Activated CD4-positive, alpha-beta T cell treated with anti-CD3 and anti-CD28 coated beads, Interleukin-2, Interleukin-4, amounts not matched to agents 100 ng/mL and 50 ng/mL, durations not matched to agents 16 hours and 8 hours (primary cell): ENCODE measurements around the gene KCNK6.
"Not testable (repeated sequence)": the region's sequence is repeated elsewhere in the genome, so short reads cannot be mapped to it uniquely, and the experiment has no call there.

Experiments
- DNase-seq: peaks from one replicate; pipeline ENCODE4 v3.0.0-alpha.2; 2020; ENCODE audit warnings: low spot score

KCNK6 gene

DNA sequence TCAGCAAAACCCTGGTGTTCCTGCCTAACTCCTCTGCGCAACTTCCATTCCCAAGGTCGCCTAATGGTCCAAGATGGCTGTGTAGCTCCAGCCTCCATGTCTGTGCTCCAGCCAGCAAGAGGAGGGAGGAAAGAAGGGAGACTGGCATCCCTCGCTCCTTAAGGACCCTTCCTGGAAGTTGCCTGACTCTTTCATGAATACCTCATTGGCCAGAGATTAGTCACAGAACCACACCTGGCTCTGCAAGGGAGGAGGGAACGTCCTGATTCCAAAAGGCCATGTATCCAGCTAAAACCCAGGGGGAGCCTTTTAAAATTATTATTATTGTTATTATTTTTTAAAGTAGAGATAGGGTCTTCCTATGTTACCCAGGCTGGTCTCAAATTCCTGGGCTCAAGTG lies 4.8 kb downstream of the KCNK6 start:
- no peak for DNase-seq

DNA sequence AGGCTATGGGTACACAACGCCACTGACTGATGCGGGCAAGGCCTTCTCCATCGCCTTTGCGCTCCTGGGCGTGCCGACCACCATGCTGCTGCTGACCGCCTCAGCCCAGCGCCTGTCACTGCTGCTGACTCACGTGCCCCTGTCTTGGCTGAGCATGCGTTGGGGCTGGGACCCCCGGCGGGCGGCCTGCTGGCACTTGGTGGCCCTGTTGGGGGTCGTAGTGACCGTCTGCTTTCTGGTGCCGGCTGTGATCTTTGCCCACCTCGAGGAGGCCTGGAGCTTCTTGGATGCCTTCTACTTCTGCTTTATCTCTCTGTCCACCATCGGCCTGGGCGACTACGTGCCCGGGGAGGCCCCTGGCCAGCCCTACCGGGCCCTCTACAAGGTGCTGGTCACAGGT lies 6.9 kb downstream of the KCNK6 start:
- DNase-seq: no peak

DNA sequence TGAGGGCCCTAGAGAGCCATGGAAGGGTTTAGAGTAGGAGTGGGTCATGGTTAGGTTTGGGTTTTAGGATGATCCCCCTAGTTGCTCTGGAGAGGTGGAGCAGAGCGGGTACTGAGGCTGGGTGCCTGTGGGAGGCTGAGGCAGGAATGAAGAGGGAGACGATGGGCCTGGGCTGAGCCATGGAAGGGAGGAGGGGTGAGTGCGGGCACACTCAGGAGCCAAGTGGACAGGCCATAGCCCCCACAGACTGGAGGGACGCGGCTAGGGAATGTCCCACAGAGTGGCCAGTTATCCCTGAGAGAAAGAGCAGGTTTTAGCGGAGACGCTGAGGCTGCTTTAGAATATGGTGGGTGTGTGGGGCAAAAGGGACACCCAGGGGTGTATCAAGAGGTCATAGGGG lies 10.0 kb downstream of the KCNK6 start:
- DNase-seq: no peak

DNA sequence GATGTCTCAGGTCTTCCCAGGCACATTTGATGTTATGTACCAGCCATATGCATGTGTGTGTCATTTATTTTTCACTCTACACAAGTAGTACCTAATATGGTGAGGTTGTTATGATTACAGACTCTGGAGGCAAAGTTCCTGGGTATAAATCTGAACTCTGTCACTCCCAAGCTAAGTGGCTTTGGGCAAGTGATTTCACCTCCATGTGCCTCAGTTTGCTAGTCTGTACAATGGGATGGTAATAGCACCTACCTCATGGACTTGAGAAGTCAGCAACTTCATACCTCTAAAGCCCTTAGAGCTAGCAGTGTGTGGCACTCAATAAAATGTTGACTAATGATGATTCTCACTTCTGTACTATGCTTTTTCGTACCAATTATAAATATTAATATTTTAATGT lies 12.1 kb downstream of the KCNK6 start:
- DNase-seq: no peak

DNA sequence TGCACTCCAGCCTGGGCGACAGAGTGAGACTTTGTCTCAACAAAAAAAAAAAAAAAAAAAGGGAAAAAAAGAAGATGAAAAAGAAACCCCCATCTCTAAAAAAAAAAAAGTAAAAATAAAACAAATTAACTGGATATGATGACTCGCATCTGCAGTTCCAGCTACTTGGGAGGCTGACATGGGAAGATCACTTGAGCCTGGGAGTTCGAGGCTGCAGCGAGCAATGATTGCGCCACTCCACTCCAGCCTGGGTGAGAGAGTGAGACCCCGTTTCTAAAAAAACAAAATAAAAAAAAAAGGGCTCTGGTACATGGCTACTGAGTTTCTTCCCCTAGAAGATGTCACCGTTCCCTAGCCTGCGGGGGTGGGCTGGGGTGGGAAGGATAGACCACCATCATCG lies 13.6 kb downstream of the KCNK6 start:
- no peak for DNase-seq

DNA sequence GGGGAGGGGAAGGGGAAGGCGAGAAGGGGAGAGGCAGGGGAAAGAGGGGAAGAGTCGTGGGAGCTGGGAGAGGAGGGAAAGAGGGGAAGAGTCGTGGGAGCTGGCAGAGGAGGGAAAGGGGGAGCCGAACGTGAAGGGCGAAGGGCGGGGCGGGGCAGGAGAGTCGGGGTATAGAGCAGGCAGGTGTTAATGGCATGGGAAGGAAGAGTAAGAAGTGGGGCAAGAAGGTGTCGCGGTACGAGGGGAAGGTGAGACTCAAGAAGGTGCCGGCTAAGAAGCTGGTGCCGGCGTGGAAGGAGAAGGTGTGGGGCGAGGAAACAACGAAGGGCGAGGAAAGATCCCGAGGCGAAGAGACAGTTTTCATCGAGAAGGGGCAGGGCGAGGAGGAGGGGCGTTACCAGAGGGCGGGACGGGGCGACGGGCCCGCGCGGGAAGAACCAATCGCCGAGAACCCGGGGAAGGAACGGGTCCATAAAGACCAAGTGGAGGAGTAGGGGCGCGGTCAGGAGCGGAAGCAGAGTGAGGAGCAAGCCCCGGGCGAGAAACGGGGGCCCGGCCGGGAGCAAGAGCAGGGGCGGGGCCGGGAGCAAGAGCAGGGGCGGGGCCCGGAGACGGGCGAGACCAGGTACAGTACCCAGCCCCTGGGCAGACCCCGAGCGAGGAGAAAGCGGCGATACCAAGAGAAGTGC lies 16.4 kb downstream of the KCNK6 start:
- DNase-seq: peak; percentile 97

DNA sequence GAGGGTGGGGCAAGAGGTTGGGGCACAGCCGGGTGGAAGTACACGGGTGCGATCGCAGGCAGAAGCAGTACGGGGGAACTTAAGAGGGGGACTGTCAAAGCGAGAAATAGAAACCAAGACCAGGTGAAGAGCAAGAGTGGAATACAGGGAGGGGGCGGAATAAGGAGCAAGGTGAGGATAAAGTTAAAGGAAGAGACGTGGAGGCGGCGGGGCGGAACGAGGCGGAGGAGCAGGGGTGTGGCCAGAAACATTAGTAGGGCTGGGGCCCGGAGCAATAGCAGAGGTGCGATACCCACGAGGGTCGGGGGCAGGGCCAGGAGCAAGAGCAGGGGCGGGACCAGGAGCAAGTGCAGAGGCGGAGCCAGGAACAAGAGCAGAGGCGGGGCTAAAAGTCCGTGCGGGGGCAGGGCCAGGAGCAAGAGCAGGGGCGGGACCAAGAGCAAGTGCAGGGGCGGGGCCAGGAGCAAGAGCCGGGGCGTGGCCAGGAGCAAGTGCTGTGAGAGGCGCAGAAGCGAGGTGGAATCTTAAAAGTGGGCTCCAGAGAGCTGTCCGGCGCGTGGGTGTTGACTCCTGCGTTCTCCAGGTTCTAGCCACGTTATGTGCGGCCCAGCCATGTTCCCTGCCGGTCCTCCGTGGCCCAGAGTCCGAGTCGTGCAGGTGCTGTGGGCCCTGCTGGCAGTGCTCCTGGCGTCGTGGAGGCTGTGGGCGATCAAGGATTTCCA lies 17.2 kb downstream of the KCNK6 start:
- peak; percentile 97 for DNase-seq

DNA sequence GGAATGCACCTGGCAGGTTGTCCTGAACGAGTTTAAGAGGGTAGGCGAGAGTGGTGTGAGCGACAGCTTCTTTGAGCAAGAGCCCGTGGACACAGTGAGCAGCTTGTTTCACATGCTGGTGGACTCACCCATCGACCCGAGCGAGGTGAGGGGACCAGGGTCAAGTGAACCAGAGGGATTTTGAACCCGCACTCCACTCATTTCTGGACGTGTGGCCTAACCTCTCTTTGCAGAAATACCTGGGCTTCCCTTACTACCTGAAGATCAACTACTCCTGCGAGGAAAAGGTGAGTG lies 17.7 kb downstream of the KCNK6 start:
- DNase-seq: no peak

DNA sequence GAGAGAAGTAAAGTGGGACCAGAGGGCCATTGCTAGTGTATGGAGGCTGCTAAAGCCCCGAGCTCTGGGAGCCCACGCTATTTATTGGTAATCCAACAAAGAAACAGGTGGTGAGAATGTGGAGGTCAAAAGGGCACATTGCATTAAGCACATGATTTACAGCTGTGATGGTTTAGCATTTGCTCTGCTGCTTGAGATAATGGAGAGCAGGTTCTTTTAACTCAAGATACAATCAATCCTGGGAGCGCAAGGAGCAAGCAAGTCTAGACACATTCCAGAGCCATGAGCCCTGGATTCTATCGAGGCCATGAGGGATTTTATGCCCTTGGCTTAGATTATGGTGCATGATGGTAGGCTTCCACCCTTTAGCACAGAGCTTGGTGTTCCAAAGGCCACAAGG lies 19.4 kb downstream of the KCNK6 start:
- not testable (repeated sequence) for DNase-seq

DNA sequence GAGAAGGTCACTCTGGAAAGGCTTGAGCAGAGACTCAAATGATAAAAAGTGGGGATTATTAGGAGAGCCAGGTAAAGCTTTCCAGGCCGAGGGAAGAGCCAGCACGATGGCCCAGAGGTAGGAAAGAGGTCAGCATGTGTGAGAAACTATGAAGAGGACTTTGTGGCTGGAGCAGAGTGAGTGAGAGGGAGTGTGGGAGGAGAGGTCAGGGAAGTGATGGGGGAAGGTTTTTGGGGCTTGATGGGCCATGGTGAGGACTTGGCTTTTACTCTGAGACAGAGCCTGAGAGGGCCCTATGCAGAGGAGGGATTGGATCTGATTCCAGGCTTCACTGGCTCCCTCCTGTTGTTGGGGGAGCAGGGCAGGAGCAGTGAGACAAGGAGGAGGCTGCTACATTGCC lies 21.3 kb downstream of the KCNK6 start:
- no peak for DNase-seq

DNA sequence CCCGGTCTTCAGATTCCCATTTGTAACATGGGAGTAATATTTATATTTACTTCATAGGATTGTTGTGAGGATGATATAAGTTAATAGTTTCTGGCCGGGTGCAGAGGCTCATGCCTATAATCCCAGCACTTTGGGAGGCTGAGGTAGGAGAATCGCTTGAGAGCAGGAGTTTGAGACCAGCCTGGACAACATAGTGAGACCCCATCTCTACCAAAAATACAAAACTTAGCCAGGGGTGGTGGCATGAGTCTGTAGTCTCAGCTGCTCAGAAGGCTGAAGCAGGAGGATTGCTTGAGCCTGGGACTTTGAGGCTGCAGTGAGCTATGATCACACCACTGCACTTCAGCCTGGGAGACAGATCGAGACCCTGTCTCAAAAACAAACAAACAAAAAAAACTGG lies 27.2 kb downstream of the KCNK6 start:
- no peak for DNase-seq

DNA sequence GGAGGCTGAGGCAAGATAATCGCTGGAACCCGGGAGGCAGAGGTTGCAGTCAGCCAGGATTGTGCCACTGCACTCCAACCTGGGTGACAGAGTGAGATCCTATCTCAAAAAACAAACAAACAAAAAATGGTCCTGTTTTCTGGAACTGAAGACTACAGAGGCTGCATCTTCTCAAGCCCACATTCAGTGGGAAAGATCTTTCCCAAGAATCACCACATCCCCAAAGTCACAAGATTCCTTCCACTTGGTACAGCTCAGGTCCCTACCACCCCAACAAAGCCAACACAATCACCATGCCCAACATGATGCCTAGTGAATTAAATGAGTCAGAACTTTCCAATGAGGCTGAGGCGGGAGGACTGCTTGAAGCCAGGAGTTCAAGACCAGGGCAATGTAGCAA lies 31.2 kb downstream of the KCNK6 start:
- no peak for DNase-seq

DNA sequence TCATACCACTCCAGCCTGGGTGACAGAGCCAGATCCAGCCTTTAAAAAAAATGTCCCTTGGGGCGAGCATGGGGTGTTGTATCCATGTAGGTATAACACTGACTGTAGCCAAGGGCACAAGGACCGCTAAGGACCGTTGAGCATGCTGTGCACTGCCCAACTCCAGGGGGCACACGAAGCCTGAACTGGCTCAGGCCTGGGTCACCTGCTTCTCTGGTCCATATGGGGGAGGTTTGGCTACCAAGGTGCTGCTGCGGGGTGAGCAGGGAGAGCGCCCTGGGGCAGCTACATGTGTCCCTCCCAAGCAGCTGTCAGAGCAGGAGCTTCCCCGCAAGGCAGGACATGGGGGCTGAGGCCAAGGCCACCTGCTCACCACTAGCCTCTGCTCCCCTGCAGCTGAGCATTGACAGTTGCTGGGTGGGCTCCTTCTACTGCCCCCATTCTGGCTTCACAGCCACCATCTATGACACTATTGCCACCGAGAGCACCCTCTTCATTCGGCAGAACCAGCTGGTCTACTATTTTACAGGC lies 32.3 kb downstream of the KCNK6 start:
- DNase-seq: no peak

DNA sequence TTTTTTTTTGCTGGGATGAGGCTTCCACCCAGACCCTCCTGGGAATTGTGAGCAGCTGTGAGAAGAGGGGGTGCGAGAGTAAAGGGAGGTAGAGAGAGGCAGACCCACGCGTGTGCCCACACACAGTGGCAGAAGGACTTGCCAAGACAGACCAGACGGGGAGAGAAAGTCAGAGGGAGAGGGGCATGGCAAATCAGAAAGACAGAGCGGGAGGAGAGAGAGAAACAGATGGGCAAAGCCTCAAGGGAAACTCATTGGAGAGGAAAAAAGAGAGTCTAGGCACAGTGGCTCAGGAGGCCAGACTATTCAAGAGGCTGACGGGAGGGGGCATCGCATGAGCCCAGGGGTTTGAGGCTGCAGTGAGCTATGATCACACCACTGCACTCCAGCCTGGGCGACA lies 33.0 kb downstream of the KCNK6 start:
- DNase-seq: no peak

DNA sequence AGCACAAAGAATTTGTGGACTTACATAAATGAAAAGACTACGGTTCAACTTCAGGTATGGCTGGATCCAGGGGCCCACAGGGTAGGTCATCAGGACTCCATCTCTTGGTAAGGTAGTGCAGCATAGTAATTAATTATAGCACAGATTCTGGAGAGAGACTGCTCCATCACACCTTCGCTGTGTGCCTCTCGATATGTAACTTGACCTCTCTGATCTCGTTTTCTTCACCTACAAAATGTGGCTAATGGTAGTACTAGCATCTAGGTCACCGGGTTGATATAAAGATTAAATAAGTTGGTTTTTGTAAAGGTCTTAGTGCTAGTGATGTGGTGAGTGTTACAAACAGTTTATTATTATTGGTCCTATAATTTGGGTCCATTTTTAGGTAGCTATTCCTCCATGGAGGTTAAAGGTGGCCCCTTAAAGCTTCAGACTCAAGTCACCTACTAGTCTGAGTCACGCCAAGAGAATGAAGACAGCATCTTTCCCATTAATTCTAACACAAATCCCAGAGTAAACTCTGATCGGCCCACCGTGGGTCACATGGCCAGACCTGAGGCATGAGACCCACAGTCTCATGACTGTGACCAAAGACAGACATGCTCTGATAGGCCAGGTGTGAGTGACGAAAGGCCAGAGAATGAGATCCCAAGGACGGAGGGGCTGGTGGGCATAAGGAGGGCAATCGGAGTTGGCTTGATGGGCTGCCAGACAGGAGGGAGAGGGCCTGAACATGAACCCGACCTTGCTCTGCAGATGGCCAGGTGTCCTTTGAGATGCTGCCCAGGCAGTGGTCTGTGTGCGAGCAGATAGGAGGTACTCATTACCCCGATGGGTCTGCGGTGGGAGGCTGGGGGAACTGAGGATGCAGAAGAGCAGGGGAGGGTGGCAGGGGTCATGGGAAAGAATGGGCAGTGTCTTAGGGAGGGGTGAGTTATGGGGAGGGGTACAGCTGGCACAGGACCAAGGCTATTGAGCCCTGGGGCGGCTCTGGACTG lies 36.4 kb downstream of the KCNK6 start:
- DNase-seq: no peak

DNA sequence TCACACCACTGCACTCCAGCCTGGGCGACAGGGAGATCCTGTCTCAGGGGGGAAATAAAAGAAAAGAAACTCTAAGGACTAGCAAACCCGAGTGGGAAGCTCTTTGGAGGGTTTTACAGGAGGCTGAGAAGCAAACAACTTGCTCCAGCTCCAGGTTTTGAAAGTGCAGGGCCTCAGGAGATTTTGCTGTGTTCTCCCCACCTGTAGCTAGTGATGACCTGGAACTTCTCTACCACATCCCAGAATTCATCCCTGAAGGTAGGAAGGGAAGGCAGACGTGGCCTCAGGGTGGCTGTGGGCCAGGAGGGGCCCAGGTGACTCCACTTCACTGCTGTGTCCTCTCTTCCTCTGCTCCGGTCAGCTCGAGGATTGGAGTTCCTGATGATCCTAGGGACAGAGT lies 38.4 kb downstream of the KCNK6 start:
- no peak for DNase-seq

DNA sequence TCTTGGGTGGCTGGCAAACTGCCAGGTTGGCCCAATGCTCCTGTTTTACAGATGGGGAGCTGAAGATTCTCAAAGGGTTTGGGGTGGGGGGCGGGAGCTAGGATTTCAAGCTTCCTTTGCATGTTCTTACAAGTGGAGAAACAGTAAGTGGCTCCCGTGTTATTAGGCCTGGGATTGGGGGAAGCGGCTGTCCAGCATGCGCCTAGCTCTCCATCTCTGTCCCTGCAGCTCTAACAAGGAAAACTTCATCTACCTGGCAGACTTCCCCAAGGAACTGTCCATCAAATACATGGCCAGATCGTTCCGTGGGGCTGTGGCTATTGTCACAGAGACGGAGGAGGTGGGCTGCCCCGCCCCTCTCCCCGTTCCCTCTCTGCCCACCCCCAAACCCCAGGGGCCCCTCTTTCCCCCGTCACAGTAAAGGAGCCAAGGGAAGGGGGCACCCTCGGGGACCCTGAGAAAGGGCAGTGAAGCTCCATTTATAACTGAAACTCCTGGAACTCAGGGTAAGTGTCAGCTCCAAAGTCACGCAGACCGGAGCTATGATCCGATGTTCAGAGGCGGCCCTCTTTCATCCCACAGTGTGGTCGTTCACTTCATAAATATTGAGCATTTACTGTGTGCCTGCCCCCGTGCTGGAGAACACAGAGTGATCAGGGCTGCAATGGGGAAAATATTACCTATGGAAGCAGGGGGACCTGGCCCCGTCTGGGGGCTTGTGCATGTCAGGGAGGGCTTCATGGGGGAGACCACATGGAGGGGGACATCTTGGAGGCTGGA lies 39.8 kb downstream of the KCNK6 start:
- DNase-seq: no peak

DNA sequence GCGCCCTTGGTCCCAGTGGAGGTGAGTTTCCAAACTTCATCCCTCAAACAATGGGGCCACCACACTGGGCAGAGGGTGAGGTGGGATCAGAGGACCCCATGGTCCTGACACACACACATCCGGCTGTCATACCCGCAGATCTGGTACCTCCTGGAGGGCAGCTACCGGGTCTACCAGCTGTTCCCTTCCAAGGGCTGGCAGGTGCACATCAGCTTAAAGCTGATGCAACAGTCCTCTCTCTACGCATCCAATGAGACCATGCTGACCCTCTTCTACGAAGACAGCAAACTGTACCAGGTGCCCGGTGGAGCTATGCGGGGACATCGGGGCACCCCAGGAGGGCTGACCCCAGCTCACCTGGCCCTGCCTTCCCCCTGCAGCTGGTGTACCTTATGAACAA lies 40.7 kb downstream of the KCNK6 start:
- no peak for DNase-seq

DNA sequence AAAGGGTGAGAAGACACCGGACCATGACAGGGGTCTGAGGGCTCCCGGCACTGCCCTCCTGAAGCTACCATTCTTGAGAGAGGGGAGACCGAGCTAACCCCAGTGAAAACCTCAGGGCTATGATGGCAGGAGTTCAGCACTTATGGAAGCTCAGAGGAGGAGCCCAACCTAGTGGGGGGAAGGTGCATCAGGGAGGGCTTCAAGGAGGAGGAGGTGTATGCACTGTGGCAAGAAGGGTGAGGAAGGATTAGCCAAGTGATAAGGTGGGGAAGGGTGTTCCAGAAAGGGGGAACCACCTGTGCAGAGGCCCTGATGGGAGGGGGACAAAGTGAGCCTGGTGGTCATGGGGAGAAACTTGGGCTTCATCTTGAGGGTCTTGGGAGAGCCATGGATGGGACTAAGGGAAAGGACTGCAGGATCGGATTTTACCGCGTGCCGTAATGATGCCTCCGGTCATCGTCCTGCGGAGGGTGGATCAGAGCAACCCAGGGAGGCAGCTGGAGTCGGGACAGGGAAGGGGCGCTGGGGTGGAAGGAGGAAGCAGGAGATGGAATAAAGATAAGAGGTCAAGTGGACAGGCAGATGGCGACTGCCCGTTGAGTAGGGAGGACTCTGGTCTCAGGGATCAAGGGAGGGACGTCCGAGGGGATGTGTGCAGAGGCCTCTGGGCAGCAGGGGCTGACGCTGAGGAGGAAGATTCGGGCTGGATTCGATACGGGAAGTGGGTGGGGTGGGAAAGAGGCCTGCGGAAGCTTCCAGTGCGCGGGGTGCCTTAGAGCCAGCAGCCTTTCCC lies 41.4 kb downstream of the KCNK6 start:
- no peak for DNase-seq

DNA sequence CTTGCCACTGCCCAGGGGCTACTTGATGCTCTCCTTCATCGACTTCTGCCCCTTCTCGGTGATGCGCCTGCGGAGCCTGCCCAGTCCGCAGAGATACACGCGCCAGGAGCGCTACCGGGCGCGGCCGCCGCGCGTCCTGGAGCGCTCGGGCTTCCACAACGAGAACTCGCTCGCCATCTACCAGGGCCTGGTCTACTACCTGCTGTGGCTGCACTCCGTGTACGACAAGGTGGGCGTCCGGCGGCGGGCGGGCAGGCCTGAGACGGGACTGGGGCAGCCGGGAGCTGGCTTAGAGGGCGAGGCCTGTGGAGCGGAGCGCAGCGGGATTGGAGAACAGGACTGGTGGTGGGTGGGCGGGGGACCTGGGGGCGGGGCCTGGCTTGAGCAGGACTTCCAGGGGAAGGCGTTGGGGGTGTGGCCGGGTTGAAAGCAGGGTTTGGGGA lies 42.0 kb downstream of the KCNK6 start:
- DNase-seq: peak; percentile 71
